ENCODE data around the gene GRIA4. TPM values are rescaled to one million over a fixed set of nuclear protein-coding genes. Genes with fewer than 3 reads are reported as not detected.

Gene GRIA4
- total and polyA plus RNA-seq, 3 experiments from 2014 or later: not detected

GRCh38 chr11:105618343-105618955 lies 8.6 kb downstream of the GRIA4 start:
- no peak overlapping the region for H3K27ac ChIP-seq (ENCODE audit: low read depth, low read length)
- H3K36me3 ChIP-seq (ENCODE audit: insufficient read depth, low read length): no peaks in the 10 kb centered on the region
- H3K9me3 ChIP-seq (ENCODE audit: low read length): no peaks in the 10 kb centered on the region
- H3K4me1 ChIP-seq (ENCODE audit: insufficient read depth, low read length): no peaks in the 10 kb centered on the region
- no peak for DNase-seq
- Mint-ChIP-seq H3K27ac (no peak overlapping the region), H3K4me3 (no peak overlapping the region), H3K27me3 (no peaks in the 10 kb centered on the region), H3K36me3 (no peaks in the 10 kb centered on the region), H3K9me3 (no peaks in the 10 kb centered on the region), H3K4me1 (no peaks in the 10 kb centered on the region)
- ChIA-PET CTCF (no interaction called here), POLR2A (no interaction called here)
- H3K27me3 ChIP-seq (ENCODE audit: insufficient read depth, low read length, poor library complexity, severe bottlenecking): no peaks in the 10 kb centered on the region
- no peak overlapping the region for H3K4me3 ChIP-seq (ENCODE audit: low read length)

GRCh38 chr11:105619556-105619955 lies 9.7 kb downstream of the GRIA4 start:
- no peaks in the 10 kb centered on the region for H3K9me3 Mint-ChIP-seq
- no peak for DNase-seq
- H3K27ac ChIP-seq (ENCODE audit: low read depth, low read length): no peak overlapping the region
- CTCF ChIA-PET: no interaction called here
- H3K4me1 Mint-ChIP-seq: no peaks in the 10 kb centered on the region
- H3K27me3 ChIP-seq (ENCODE audit: insufficient read depth, low read length, poor library complexity, severe bottlenecking): no peaks in the 10 kb centered on the region
- H3K4me3 Mint-ChIP-seq: no peak overlapping the region
- no peaks in the 10 kb centered on the region for H3K4me1 ChIP-seq (ENCODE audit: insufficient read depth, low read length)
- POLR2A ChIA-PET: no interaction called here
- H3K36me3 Mint-ChIP-seq: no peaks in the 10 kb centered on the region
- H3K27me3 Mint-ChIP-seq: no peaks in the 10 kb centered on the region
- H3K4me3 ChIP-seq (ENCODE audit: low read length): no peak overlapping the region
- H3K27ac Mint-ChIP-seq: no peak overlapping the region
- H3K36me3 ChIP-seq (ENCODE audit: insufficient read depth, low read length): no peaks in the 10 kb centered on the region
- H3K9me3 ChIP-seq (ENCODE audit: low read length): no peaks in the 10 kb centered on the region

- DNase-seq: no peak
- H3K4me3 Mint-ChIP-seq: no peak overlapping the region
- CTCF ChIA-PET: no interaction called here
- no peaks in the 10 kb centered on the region for H3K27me3 ChIP-seq (ENCODE audit: insufficient read depth, low read length, poor library complexity, severe bottlenecking)
- no peaks in the 10 kb centered on the region for H3K4me1 ChIP-seq (ENCODE audit: insufficient read depth, low read length)
- no peaks in the 10 kb centered on the region for H3K4me1 Mint-ChIP-seq
- H3K27ac ChIP-seq (ENCODE audit: low read depth, low read length): no peak overlapping the region
- POLR2A ChIA-PET: no interaction called here
- no peak overlapping the region for H3K4me3 ChIP-seq (ENCODE audit: low read length)
- no peaks in the 10 kb centered on the region for H3K27me3 Mint-ChIP-seq
- no peaks in the 10 kb centered on the region for H3K9me3 ChIP-seq (ENCODE audit: low read length)
- H3K36me3 Mint-ChIP-seq: no peaks in the 10 kb centered on the region
- no peaks in the 10 kb centered on the region for H3K9me3 Mint-ChIP-seq
- no peak overlapping the region for H3K27ac Mint-ChIP-seq
- no peaks in the 10 kb centered on the region for H3K36me3 ChIP-seq (ENCODE audit: insufficient read depth, low read length)
Measured at GRCh38 chr11:105622016-105622415, 12.1 kb downstream of the GRIA4 start.

- H3K27ac ChIP-seq (ENCODE audit: low read depth, low read length): no peak overlapping the region
- H3K4me3 Mint-ChIP-seq: no peak overlapping the region
- H3K27ac Mint-ChIP-seq: no peak overlapping the region
- H3K4me1 Mint-ChIP-seq: no peaks in the 10 kb centered on the region
- CTCF ChIA-PET: no interaction called here
- no peaks in the 10 kb centered on the region for H3K27me3 Mint-ChIP-seq
- H3K9me3 ChIP-seq (ENCODE audit: low read length): no peaks in the 10 kb centered on the region
- no peaks in the 10 kb centered on the region for H3K27me3 ChIP-seq (ENCODE audit: insufficient read depth, low read length, poor library complexity, severe bottlenecking)
- H3K36me3 ChIP-seq (ENCODE audit: insufficient read depth, low read length): no peaks in the 10 kb centered on the region
- DNase-seq: no peak
- POLR2A ChIA-PET: no interaction called here
- H3K36me3 Mint-ChIP-seq: no peaks in the 10 kb centered on the region
- no peaks in the 10 kb centered on the region for H3K9me3 Mint-ChIP-seq
- H3K4me3 ChIP-seq (ENCODE audit: low read length): no peak overlapping the region
- H3K4me1 ChIP-seq (ENCODE audit: insufficient read depth, low read length): no peaks in the 10 kb centered on the region
Measured at GRCh38 chr11:105632316-105632715, 22.4 kb downstream of the GRIA4 start.

- Histone ChIP-seq H3K27ac (ENCODE audit: low read depth, low read length) (no peak overlapping the region), H3K4me1 (ENCODE audit: insufficient read depth, low read length) (no peaks in the 10 kb centered on the region), H3K4me3 (ENCODE audit: low read length) (no peak overlapping the region), H3K36me3 (ENCODE audit: insufficient read depth, low read length) (no peaks in the 10 kb centered on the region), H3K9me3 (ENCODE audit: low read length) (no peaks in the 10 kb centered on the region), H3K27me3 (ENCODE audit: insufficient read depth, low read length, poor library complexity, severe bottlenecking) (no peaks in the 10 kb centered on the region)
- CTCF ChIA-PET: no interaction called here
- Mint-ChIP-seq H3K36me3 (no peaks in the 10 kb centered on the region), H3K27ac (no peak overlapping the region), H3K4me1 (no peaks in the 10 kb centered on the region), H3K27me3 (no peaks in the 10 kb centered on the region), H3K4me3 (no peak overlapping the region), H3K9me3 (no peaks in the 10 kb centered on the region)
- no peak for DNase-seq
- POLR2A ChIA-PET: no interaction called here
Measured at GRCh38 chr11:105635466-105635865, 25.6 kb downstream of the GRIA4 start.

GRCh38 chr11:105636496-105636895 lies 26.6 kb downstream of the GRIA4 start:
- Histone ChIP-seq H3K27ac (ENCODE audit: low read depth, low read length) (no peak overlapping the region), H3K9me3 (ENCODE audit: low read length) (no peaks in the 10 kb centered on the region), H3K4me3 (ENCODE audit: low read length) (no peak overlapping the region), H3K36me3 (ENCODE audit: insufficient read depth, low read length) (no peaks in the 10 kb centered on the region), H3K4me1 (ENCODE audit: insufficient read depth, low read length) (no peaks in the 10 kb centered on the region), H3K27me3 (ENCODE audit: insufficient read depth, low read length, poor library complexity, severe bottlenecking) (no peaks in the 10 kb centered on the region)
- Mint-ChIP-seq H3K27me3 (no peaks in the 10 kb centered on the region), H3K9me3 (no peaks in the 10 kb centered on the region), H3K36me3 (no peaks in the 10 kb centered on the region), H3K4me1 (no peaks in the 10 kb centered on the region), H3K4me3 (no peak overlapping the region), H3K27ac (no peak overlapping the region)
- ChIA-PET CTCF (no interaction called here), POLR2A (no interaction called here)
- DNase-seq: no peak

- DNase-seq: no peak
- H3K36me3 Mint-ChIP-seq: no peaks in the 10 kb centered on the region
- no peaks in the 10 kb centered on the region for H3K4me1 ChIP-seq (ENCODE audit: insufficient read depth, low read length)
- no peaks in the 10 kb centered on the region for H3K36me3 ChIP-seq (ENCODE audit: insufficient read depth, low read length)
- H3K27me3 ChIP-seq (ENCODE audit: insufficient read depth, low read length, poor library complexity, severe bottlenecking): no peaks in the 10 kb centered on the region
- H3K27ac Mint-ChIP-seq: no peak overlapping the region
- no peaks in the 10 kb centered on the region for H3K27me3 Mint-ChIP-seq
- no peaks in the 10 kb centered on the region for H3K9me3 ChIP-seq (ENCODE audit: low read length)
- no peak overlapping the region for H3K27ac ChIP-seq (ENCODE audit: low read depth, low read length)
- no peak overlapping the region for H3K4me3 ChIP-seq (ENCODE audit: low read length)
- CTCF ChIA-PET: no interaction called here
- H3K4me3 Mint-ChIP-seq: no peak overlapping the region
- H3K4me1 Mint-ChIP-seq: no peaks in the 10 kb centered on the region
- POLR2A ChIA-PET: no interaction called here
- no peaks in the 10 kb centered on the region for H3K9me3 Mint-ChIP-seq
Measured at GRCh38 chr11:105639527-105639926, 29.7 kb downstream of the GRIA4 start.

- CTCF ChIA-PET: no interaction called here
Measured at GRCh38 chr11:105641433-105641832, 31.6 kb downstream of the GRIA4 start.

GRCh38 chr11:105642870-105643269 lies 33.0 kb downstream of the GRIA4 start:
- H3K36me3 ChIP-seq (ENCODE audit: insufficient read depth, low read length): no peaks in the 10 kb centered on the region
- ChIA-PET POLR2A (no interaction called here), CTCF (no interaction called here)
- no peak overlapping the region for H3K27ac ChIP-seq (ENCODE audit: low read depth, low read length)
- no peaks in the 10 kb centered on the region for H3K4me1 Mint-ChIP-seq
- no peak overlapping the region for H3K27ac Mint-ChIP-seq
- DNase-seq: no peak
- no peaks in the 10 kb centered on the region for H3K9me3 ChIP-seq (ENCODE audit: low read length)
- H3K36me3 Mint-ChIP-seq: no peaks in the 10 kb centered on the region
- H3K4me1 ChIP-seq (ENCODE audit: insufficient read depth, low read length): no peaks in the 10 kb centered on the region
- no peaks in the 10 kb centered on the region for H3K27me3 Mint-ChIP-seq
- no peak overlapping the region for H3K4me3 ChIP-seq (ENCODE audit: low read length)
- peaks cover 0 to 1% (median 0%) of the 10 kb centered on the region in 5 donors for H3K9me3 Mint-ChIP-seq
- no peak overlapping the region for H3K4me3 Mint-ChIP-seq
- no peaks in the 10 kb centered on the region for H3K27me3 ChIP-seq (ENCODE audit: insufficient read depth, low read length, poor library complexity, severe bottlenecking)

More at GRCh38 chr11:105641433-105641832, 31.6 kb downstream of the GRIA4 start:
- Mint-ChIP-seq H3K4me3 (no peak overlapping the region), H3K4me1 (no peaks in the 10 kb centered on the region), H3K27ac (no peak overlapping the region), H3K27me3 (no peaks in the 10 kb centered on the region), H3K36me3 (no peaks in the 10 kb centered on the region), H3K9me3 (no peaks in the 10 kb centered on the region)
- Histone ChIP-seq H3K4me3 (ENCODE audit: low read length) (no peak overlapping the region), H3K27ac (ENCODE audit: low read depth, low read length) (no peak overlapping the region), H3K36me3 (ENCODE audit: insufficient read depth, low read length) (no peaks in the 10 kb centered on the region), H3K4me1 (ENCODE audit: insufficient read depth, low read length) (no peaks in the 10 kb centered on the region), H3K9me3 (ENCODE audit: low read length) (no peaks in the 10 kb centered on the region), H3K27me3 (ENCODE audit: insufficient read depth, low read length, poor library complexity, severe bottlenecking) (no peaks in the 10 kb centered on the region)
- POLR2A ChIA-PET: no interaction called here
- no peak for DNase-seq

Data from CD8-positive, alpha-beta memory T cell (primary cell).